GM19023 (cell line): ENCODE measurements around the gene SUPT3H.

Experiments used
- ATAC-seq: cut with Tn5 transposase; IDR thresholded peaks from one replicate; pipeline ENCODE4 v1.9.1; 2021; ENCODE audit warnings: mild to moderate bottlenecking, moderate library complexity; ENCODE audit not compliant: unreplicated experiment

The SUPT3H gene

DNA sequence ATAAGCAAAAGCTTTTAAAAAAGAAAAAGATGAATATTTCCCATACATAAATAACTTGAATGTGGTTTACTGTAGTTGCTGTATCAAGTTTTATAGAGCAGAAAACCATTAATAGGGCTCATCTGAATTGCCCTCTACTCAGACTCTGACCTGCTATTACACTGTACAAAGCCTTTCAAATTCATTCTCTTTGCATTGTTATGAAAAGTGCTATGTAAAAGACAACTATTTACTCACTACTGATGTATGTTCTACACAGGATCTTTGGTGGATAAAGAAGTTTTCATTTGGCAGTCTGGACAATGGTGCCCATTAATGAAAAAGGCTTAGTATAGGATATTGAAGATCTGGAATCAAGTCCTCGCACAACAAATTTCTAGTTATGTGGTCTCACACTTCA, 248.7 kb downstream of the SUPT3H start:
- ATAC-seq: no peak

DNA sequence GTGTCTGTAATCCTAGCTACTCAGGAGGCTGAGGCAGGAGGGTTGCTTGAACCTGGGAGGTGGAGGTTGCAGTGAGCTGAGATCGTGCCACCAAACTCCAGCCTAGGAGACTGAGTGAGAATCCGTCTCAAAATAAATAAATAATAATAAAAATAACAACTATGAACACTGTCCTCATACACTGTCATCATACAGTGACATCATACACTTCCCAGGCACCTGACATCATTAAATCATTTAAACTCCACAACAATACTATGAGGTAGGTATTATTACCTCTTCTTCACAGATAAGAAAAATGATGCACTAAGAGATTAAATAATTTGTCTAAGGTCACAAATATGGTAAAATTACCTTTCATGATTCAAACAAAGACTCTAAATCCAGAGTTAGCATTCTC, 250.5 kb downstream of the SUPT3H start:
- no peak for ATAC-seq

DNA sequence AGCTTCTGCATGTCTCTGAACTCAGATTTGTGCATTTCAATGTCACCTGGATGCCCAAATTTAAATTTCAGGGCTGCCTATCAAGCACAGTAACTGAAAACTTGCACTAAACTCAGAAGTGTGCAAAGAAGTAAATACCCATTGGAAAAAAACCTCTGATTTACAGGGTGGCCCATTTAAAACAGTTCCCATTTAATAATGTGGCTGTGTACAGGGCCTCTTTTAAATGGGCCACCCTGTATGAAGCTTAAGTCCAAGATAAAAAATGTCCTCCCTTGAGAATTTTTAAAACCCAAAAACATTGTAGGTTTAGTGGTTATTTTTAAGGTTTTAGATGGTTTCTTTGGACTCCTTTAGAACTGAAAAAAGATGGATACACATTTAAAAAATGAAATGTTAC, 251.7 kb downstream of the SUPT3H start:
- ATAC-seq: no peak

DNA sequence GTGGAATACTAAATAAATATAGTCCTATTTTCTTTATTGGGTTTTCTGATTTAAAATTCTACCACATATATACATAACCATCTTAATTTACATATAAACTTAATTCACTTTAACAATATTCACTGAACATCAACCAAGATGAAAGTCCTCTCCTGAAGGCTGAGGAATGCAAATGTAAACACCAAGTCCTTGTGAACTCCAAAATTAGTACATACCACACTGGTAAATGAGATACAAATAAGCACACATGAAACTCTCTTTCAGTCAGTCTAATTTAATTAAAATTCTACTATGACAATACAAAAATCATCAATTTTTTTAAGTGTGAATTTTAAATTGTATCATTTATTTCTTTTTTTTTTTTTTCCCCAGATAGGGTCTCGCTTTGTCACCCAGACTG, 254.7 kb downstream of the SUPT3H start:
- no peak for ATAC-seq

DNA sequence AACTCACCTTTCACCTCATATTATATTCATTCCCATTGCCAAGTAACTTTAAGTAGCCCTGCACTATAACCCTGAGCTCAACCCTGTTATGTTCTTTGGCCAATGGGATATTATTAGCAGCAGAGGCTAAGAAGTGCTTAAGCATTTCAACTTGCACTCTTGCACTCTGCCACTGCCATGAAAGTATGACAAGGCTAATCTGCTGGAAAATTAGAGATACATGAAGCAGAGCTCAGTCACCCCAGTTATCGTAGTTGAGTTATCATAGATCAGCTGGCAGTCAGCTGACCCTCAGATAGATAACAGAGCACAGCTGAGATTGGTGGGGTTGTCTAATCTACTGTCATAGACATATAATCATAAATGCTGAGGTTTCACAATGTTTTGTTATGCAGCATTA, 259.0 kb downstream of the SUPT3H start:
- no peak for ATAC-seq

DNA sequence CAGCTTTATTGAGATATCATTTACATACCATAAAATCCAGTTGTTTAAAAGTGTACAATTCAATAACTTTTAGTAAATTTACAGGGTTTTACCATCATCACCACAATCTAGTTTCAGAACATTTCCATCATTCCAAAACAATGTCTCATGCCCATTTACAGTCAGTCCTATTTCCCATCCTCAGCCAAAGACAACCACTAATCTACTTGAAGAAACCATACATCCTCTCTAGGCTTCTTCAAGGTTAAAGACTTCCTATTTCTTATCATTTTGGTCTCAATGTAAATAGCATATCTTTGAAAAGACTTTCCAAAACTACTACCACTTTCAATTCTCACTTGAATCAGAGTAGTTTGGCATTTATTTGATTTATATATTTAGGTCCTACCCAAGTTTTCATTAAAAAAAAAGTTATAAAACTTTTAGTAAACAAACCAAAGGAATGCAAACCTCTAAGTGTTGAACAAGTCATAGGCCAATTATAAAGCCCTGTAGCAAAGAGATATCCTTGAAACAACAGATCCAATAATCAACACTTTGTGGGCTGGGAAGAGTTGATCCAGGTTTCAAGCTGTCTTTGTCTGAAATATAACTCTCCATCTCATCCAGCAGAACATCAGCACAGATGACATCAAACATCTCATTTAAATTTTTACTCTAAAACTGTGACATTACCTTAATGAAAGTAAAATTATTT, 260.9 kb downstream of the SUPT3H start:
- ATAC-seq: no peak

DNA sequence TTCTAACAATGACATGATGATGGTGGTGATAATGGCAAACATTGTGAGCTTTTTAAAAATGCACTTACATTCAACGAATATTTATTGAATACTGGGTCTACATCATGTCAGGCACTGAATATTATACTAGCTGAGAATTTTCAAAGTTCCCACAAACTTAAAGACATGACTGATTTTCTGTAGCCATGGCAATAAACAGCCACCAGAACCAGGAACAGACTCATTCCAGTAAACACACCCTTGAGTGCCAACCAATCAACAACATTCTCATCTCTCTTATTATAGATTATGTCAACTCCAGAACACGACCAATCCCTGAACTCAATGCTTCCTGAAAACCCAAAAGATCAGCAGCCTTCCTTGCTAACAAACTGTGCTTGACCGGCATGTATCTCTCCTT, 262.0 kb downstream of the SUPT3H start:
- ATAC-seq: no peak

DNA sequence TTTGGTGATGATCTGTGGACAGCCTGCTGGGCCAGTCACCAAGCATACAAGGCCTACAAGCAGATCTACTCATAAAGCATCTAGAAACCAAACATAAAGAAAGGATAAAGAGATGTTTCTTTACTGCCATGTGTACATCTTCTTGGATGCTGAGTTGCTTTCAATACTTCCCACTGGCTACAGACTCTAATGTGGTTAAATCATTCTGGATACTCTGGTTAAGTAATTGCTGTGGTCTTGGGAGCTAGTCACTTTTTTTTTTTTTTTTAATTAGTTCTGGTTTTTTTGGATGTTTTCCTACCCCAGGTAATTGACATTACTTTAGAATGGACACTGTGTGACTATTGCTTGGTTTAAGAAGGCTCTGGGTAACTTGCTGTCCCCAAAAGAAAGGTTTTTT, 265.0 kb downstream of the SUPT3H start:
- ATAC-seq: no peak

DNA sequence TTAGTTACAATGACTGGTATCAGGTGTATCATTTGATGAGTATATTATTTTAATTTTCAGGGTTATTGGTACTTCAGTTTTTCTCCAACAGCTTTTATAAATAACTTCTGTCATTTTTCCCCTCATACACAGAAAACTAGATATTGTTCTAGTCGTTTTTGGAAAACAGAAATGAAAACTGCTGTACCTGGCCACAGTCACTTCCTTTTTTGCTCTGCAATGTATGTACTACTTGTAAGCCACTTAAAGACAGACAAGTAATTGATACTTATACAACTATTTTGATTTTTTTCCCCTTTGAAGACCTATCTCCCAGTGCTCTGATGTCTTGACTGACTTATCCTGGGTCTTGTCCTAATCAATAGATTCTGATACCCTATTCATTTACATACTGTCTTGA, 268.2 kb downstream of the SUPT3H start:
- ATAC-seq: no peak

DNA sequence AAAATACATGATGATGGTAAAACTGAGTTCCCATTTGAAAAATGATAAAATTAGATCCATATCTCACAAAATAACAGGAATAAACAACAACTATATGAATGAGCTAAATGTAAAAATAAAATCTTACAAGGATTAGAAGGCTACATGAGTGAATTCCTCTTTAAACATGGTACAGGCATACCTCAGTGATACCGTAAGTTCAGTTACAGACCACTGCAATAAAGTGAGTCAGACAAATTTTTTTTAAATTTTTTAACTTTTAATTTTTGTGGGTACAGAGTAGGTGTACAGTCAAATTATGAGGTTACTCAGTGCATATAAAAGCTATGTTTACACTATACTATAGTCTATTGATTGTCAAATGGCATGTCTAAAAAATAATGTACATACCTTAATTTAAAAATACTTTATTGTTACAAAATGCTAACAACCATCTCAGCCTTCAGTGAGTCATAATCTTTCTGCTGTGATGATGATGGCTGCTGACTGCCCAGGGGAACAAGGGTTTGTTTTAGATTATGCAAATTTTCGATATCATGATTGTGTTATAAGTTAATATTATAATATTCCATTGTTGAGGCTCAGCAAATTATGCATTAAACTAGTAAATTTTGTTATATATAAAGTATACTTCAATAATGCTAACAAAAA, 272.4 kb downstream of the SUPT3H start:
- no peak for ATAC-seq

DNA sequence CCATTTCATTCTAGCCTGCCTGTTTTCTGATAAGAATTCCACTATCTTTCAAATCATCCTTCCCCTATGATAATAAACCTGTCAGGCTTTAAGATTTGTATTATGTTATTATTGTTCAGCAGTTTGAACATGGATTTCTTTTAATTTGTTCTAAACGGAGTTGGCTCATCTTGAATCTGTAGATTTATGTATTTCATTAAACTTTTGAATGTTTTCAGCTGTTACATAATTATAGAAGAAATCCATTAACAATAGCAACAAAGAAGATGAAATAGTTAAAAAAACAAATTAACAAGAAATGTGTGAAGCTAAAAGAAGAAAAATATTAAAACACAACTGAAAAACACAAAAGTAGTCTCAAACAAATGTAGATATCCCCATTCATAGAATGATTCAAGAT, 273.3 kb downstream of the SUPT3H start:
- ATAC-seq: no peak

DNA sequence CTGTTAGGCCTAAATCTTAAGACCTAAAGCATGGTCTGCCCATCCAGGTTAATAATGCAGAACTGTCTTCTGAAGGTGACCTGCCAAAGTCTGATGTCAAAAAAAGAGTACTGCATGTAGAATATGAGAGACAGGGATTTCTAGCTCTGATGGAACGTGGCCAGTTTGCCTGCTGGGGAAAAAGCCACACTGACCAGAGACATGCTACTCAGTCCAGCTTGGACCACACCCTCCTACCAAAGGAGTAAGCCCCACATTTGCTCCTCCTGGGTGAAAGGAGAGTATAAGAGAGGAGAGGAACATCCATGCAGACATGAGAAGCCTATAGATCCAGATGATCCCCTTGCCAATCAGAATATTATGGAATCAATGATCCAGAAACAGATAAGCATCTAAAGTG, 279.5 kb downstream of the SUPT3H start:
- no peak for ATAC-seq

DNA sequence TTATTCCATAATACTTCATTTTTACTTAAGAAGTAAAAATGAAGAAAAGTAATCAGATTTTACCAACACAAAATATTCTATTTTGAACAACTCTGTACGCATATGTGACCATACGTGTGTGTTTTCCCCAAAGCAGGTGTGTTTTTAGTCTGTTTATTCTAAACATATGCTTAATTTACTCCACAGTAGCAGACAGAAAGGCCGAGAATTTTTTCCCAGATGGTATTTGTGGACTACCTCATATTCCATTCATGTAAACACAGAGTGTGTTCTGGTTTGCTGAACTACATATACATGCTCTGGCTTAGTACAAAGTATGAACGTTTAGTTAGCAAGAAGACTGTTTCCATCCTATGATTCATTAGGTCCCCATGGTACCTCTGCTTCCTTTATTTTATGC, 282.9 kb downstream of the SUPT3H start:
- no peak for ATAC-seq

DNA sequence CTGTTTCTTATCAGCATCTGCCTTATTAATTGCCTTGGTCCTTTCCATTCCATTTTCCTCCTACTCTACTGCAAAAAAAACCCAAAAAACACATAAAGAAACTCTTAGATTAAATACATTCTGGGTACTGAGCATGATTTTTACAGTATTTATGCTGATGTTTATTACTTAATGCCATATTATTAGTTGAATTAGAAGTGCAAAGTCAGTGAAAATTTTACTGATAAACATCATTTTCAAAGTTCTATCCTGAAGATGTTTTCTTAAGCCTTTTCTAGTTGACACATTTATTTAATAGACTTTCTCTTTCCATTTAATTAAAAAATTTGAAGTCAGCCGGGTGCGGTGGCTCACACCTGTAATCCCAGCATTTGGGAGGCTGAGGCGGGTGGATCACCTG, 285.6 kb downstream of the SUPT3H start:
- no peak for ATAC-seq

DNA sequence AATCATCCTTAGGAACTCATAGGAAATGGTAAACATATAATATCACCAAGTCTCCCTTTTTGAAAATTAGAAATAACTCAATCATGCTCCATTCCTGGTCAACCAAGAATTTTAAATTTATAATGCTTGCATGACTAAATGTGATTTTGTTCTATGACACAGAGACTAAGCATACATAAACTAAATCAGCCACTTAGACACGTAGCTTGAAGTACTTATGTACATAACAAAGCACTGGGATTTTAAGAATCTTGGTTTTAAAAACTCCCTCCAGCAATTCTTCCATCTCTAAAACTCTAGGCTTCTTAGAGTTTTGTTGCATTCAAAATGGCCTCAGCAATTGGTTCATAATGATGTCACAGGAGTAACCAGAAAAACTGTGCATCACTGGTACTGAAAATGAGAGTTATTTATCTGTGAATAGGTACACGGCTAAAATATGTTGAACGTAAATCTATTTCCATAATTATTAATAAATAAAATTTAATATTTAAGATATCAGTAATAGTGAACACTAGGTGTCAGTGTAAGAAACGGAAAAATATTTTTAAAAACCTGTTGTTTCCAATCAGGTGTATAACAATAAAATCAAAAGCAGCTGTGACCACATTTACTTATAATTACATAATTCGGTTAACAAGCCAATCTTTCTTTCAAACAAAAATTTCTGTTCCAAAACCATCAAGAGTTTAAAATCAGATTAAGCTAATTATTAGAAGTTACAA, 291.2 kb downstream of the SUPT3H start:
- no peak for ATAC-seq

DNA sequence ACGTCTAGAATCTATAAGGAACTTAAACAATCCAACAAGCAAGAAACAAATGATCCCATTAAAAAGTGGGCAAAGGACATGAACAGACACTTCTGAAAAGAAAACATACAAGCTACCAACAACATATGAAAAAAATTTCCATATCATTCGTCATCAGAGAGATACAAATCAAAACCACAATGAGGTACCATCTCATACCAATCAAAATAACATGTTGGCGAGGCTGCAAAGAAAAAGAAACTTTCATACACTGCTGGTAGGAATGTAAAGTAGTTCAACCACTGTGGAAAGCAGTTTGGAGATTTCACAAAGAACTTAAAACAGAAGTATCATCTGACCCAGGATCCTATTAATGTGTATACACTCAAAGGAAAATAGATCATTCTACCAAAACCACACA, 293.5 kb downstream of the SUPT3H start:
- no peak for ATAC-seq

DNA sequence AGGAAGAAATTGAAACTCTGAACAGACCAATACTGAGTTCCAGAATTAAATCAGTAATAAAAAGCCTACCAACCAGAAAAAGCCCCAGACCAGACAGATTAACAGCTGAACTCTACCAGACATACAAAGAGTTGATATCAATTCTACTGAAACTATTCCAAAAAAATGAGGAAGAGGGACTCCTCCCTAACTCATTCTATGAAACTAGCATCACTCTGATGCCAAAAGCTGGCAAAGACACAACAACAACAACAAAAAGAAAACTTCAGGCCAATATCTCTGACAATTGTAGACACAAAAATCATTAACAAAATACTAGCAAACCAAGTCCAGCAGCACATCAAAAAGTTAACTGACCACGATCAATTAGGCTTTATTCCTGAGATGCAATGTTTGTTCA, 295.6 kb downstream of the SUPT3H start:
- ATAC-seq: no peak

DNA sequence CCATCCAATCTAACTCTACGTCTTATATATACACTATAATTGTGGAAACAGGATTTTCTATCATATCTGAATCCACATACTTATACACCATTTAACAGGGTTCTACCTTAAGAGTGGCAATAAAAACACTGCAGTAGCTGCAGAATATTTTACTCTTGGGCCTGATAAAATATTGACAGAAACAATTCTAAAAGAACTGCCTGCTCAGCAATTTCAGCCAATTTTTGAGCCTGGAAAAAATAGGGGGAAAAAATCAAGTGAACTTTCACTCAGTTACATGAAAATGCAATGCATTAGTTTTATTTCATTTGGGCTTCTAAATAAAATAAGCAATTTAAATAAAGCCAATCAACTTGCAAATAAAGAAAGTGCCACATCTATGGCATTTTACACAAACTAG, 296.1 kb downstream of the SUPT3H start:
- ATAC-seq: no peak

DNA sequence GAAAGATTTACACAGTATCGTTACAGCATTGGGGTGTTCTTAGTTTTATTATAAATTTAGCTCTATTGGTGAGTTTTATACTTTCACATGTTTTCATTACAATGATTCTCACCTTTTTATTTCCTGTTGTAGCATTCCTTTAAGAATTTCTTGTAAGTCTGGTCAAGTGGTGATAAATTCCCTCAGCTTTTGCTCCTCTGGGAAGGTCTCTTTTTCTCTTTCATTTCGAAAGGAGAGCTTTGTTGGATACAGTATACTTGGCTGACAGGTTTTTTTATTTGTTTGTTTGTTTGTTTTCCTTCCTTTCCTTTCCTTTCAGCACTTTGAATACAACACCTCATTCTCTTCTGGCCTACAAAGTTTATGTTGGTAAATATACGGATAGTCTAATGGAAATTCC, 299.3 kb downstream of the SUPT3H start:
- no peak for ATAC-seq

DNA sequence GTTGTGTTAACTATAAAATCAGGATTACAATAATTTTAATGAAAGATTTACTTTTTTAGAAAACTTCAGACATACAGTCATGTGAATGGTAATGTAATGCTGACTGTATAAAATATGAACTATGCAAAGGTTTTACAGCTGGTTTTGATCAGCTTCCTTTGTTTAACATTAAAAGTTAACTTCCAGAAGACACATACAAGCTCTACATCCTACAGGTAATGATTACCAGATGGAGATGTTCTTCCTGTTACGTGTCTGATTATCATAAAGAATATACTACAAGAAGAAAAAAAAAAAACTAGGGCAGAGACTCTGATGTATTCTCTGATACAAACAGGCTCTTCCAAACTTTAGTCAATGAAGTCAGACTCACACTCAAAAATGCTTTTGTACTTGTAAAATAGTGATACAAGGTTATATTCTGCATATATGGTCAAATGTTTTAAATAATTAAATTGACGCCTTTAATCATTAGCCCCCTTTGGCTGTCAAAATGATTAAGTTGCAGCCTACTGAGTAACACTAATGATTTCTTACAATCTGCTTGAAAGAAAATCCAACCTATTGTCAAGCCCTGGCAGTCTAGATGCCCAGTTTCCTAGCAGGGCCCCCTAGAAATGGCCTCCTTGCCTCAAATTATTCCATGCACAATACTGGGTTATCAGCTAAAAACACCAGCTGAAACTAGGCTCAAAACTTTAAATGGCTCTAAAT, 301.4 kb downstream of the SUPT3H start:
- ATAC-seq: no peak

DNA sequence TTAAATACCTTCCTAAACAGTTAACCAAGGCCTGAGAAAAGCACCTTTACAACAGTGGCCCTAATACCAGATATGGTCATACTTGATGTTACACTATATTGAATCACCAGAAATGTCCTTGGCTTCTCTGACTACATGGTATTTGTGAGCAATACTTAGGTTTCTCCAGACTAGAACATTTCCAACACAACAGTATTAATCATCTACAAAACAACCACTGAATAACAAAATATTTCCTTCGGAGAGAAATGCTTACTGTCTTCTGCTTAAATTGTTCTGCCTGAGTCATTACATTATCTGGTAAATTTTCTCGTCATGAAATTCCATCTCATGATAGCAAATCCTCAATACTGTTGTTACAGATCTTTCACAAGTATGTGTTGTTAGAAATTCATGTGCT, 302.5 kb downstream of the SUPT3H start:
- no peak for ATAC-seq

DNA sequence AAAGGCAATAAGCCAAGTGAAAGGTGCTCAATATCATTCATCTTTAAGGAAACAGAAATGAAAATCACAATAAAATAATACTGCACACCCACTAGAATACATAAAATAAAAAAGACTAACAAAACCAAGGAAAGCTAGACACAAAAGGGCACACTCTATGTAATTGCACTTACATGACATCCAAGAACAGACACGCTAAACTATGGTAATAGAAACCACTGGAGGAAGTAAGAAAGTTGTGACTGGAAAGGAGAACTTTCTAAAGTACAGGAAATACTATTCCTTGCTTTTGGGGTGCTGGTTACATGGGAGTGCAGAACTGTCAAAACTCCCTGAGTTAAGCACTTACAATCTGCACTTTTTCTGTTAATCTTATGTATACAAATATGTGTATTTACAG, 303.3 kb downstream of the SUPT3H start:
- no peak for ATAC-seq
